ENCODE measurements around the gene WDR76.
"Not testable (repeated sequence)": the region's sequence is repeated elsewhere in the genome, so short reads cannot be mapped to it uniquely, and the experiment has no call there.

WDR76 gene

GRCh38 chr15:43815064-43815463 is 11.7 kb upstream of the WDR76 start:
- not testable (repeated sequence) for DNase-seq (ENCODE audit: insufficient read length, low spot score); FAIRE-seq

- DNase-seq (ENCODE audit: insufficient read length, low spot score) (no peak), FAIRE-seq (no peak)
Measured at GRCh38 chr15:43821505-43821904, 5.3 kb upstream of the WDR76 start.

- DNase-seq (ENCODE audit: insufficient read length, low spot score), result peak; percentile 87
- FAIRE-seq, result peak; percentile 100
Measured at GRCh38 chr15:43824302-43825246, 2.2 kb upstream of the WDR76 start, which contains the start of gene MFAP1. Gene MFAP1, minus strand, starts transcription at chr15:43824690. Its CDS starts 121 bp downstream, at chr15:43824569.

GRCh38 chr15:43825305-43825704 is 1.5 kb upstream of the WDR76 start:
- DNase-seq (ENCODE audit: insufficient read length, low spot score); FAIRE-seq: not testable (repeated sequence)

- FAIRE-seq (no peak), DNase-seq (ENCODE audit: insufficient read length, low spot score) (no peak)
Measured at GRCh38 chr15:43826029-43826507, 734 bp upstream of the WDR76 start.

- FAIRE-seq, result peak; percentile 68
- no peak for DNase-seq (ENCODE audit: insufficient read length, low spot score)
Measured at GRCh38 chr15:43828061-43828657, 1.4 kb downstream of the WDR76 start.

GRCh38 chr15:43829951-43830540 is 3.2 kb downstream of the WDR76 start:
- DNase-seq (ENCODE audit: insufficient read length, low spot score); FAIRE-seq: not testable (repeated sequence)

GRCh38 chr15:43830691-43831275 is 4.0 kb downstream of the WDR76 start:
- FAIRE-seq; DNase-seq (ENCODE audit: insufficient read length, low spot score): not testable (repeated sequence)

GRCh38 chr15:43831519-43832052 is 4.8 kb downstream of the WDR76 start:
- DNase-seq (ENCODE audit: insufficient read length, low spot score); FAIRE-seq: not testable (repeated sequence)

- not testable (repeated sequence) for DNase-seq (ENCODE audit: insufficient read length, low spot score); FAIRE-seq
Measured at GRCh38 chr15:43832485-43832884, 5.7 kb downstream of the WDR76 start.

GRCh38 chr15:43845421-43845820 is 18.6 kb downstream of the WDR76 start:
- no peak for FAIRE-seq
- no peak for DNase-seq (ENCODE audit: insufficient read length, low spot score)

GRCh38 chr15:43851251-43851650 is 24.4 kb downstream of the WDR76 start:
- FAIRE-seq (no peak), DNase-seq (ENCODE audit: insufficient read length, low spot score) (no peak)

GRCh38 chr15:43852607-43853006 is 25.8 kb downstream of the WDR76 start:
- DNase-seq (ENCODE audit: insufficient read length, low spot score) (no peak), FAIRE-seq (no peak)

- DNase-seq (ENCODE audit: insufficient read length, low spot score), result no peak
- no peak for FAIRE-seq
Measured at GRCh38 chr15:43854801-43855200, 28.0 kb downstream of the WDR76 start.

GRCh38 chr15:43859546-43859945 is 32.7 kb downstream of the WDR76 start:
- no peak for DNase-seq (ENCODE audit: insufficient read length, low spot score)

GRCh38 chr15:43866636-43867035 is 39.8 kb downstream of the WDR76 start:
- not testable (repeated sequence) for DNase-seq (ENCODE audit: insufficient read length, low spot score); FAIRE-seq

More at GRCh38 chr15:43859546-43859945, 32.7 kb downstream of the WDR76 start:
- no peak for FAIRE-seq

- FAIRE-seq, result no peak
- DNase-seq (ENCODE audit: insufficient read length, low spot score), result no peak
Measured at GRCh38 chr15:43867096-43867495, 40.3 kb downstream of the WDR76 start.

GRCh38 chr15:43868406-43868805 is 41.6 kb downstream of the WDR76 start:
- FAIRE-seq (no peak), DNase-seq (ENCODE audit: insufficient read length, low spot score) (no peak)

- no peak for DNase-seq (ENCODE audit: insufficient read length, low spot score)
- FAIRE-seq, result no peak
Measured at GRCh38 chr15:43871835-43872234, 45.0 kb downstream of the WDR76 start.

GRCh38 chr15:43872416-43873020 is 45.7 kb downstream of the WDR76 start:
- FAIRE-seq (no peak), DNase-seq (ENCODE audit: insufficient read length, low spot score) (peak; percentile 22)

Measured in GM19239 (cell line).